MCF 10A (cell line): ENCODE results near the gene LATS1. TPM values are rescaled to one million over a fixed set of nuclear protein-coding genes. Genes with fewer than 3 reads are reported as not detected.
A peak's percentile ranks its signal among the peaks of the same experiment; 100 is the strongest.

ENCODE experiments used
- BruUV-seq: library from RNA; stranded (reverse); fragments of 400-500 nt; replicated peaks from 2 replicates; lab custom pipeline; 2021; lab: Mats Ljungman, UMichigan
- CTCF ChIA-PET: fragments of 300-600 bp; sonication (Branson Sonifier 250); formaldehyde crosslinking; extraction: SDS; loops from one replicate; lab custom pipeline; 2021; ENCODE audit warnings: antibody characterized with exemption, inconsistent platforms; lab: Yijun Ruan, JAX
- POLR2A ChIA-PET: fragments of 300-600, 350-650 bp; sonication (Branson Sonifier 250); formaldehyde crosslinking; extraction: SDS; loops from one replicate; lab custom pipeline; 2020; ENCODE audit warnings: antibody characterized with exemption, inconsistent platforms; lab: Yijun Ruan, JAX
- DNase-seq: peaks from one replicate; pipeline ENCODE4 v3.0.0-alpha.2; 2018; ENCODE audit not compliant: unreplicated experiment
- H3K27ac Mint-ChIP-seq: one replicate; pipeline ENCODE4 v1.8.0; 2022; ENCODE audit warnings: mild to moderate bottlenecking, low read depth, mixed read lengths; ENCODE audit not compliant: unreplicated experiment
- H3K27me3 Mint-ChIP-seq: one replicate; pipeline ENCODE4 v1.8.0; 2022; ENCODE audit warnings: mixed read lengths; ENCODE audit not compliant: insufficient read depth, unreplicated experiment
- H3K36me3 Mint-ChIP-seq: one replicate; pipeline ENCODE4 v1.8.0; 2022; ENCODE audit warnings: mild to moderate bottlenecking, moderate library complexity, mixed read lengths; ENCODE audit not compliant: insufficient read depth, unreplicated experiment
- H3K4me1 Mint-ChIP-seq: one replicate; pipeline ENCODE4 v1.8.0; 2022; ENCODE audit warnings: mixed read lengths; ENCODE audit not compliant: insufficient read depth, unreplicated experiment
- H3K4me3 Mint-ChIP-seq: one replicate; pipeline ENCODE4 v1.8.0; 2022; ENCODE audit warnings: mild to moderate bottlenecking, moderate library complexity, mixed read lengths; ENCODE audit not compliant: unreplicated experiment
- H3K9me3 Mint-ChIP-seq: one replicate; pipeline ENCODE4 v1.8.0; 2022; ENCODE audit warnings: mixed read lengths; ENCODE audit not compliant: unreplicated experiment
- intact Hi-C: fragments of 100-400 bp; cut with micrococcal nuclease; formaldehyde crosslinking; loops from 2 replicates; pipeline ENCODE4 v1.14.1; 2022
- total RNA-seq: library from RNA; stranded (reverse); gene quantifications from 2 replicates; pipeline ENCODE4 v1.2.3, GENCODE V29; 2022
- TF ChIP-seq, protein P1 (sequence below): fragments of 200-600 bp; IDR thresholded peaks from one replicate; pipeline ENCODE4 v1.8.0; 2022; ENCODE audit warnings: antibody characterized with exemption, mild to moderate bottlenecking; ENCODE audit not compliant: unreplicated experiment

Gene LATS1
- total RNA-seq, 1 experiment from 2014 or later = 34.3 TPM

DNA sequence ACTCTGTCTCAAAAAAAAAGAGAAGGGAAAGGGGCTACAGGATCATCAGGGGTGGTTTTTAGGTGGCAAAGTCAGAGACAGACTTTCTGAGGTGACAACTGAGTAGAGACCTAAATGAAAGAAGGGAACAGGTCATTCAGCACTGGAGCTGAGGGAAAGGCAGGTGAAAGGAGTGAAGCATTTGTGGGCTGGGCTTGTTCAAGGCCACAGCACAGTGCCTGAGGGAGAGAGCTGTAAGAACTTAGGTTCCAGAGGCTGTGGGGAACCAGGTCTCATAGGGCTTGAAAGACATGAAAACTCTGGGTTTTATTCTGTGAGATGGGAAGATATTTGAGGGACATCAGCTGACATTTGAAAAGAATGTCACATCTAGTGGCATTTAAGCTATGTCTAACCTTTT is 90.2 kb downstream of the LATS1 start:
- no TSS peak for BruUV-seq
- Mint-ChIP-seq H3K4me3 (no peak overlapping the region), H3K9me3 (no peaks in the 10 kb centered on the region), H3K27ac (no peak overlapping the region), H3K27me3 (no peaks in the 10 kb centered on the region), H3K4me1 (no peaks in the 10 kb centered on the region), H3K36me3 (peaks cover 54% of the 10 kb centered on the region)
- intact Hi-C loops = no loop called here
- CTCF ChIA-PET = interaction anchor here (0.6 kb wide), 1 partner anchor 947 kb away, joined by 3 read pairs; no protein-coding TSS in a partner anchor
- POLR2A ChIA-PET = interaction anchor here (0.6 to 1.2 kb wide), 3 partner anchors 13 to 224 kb away, joined by 3 to 4 read pairs (median 4); no protein-coding TSS in a partner anchor
- TF ChIP-seq, protein P1, sequence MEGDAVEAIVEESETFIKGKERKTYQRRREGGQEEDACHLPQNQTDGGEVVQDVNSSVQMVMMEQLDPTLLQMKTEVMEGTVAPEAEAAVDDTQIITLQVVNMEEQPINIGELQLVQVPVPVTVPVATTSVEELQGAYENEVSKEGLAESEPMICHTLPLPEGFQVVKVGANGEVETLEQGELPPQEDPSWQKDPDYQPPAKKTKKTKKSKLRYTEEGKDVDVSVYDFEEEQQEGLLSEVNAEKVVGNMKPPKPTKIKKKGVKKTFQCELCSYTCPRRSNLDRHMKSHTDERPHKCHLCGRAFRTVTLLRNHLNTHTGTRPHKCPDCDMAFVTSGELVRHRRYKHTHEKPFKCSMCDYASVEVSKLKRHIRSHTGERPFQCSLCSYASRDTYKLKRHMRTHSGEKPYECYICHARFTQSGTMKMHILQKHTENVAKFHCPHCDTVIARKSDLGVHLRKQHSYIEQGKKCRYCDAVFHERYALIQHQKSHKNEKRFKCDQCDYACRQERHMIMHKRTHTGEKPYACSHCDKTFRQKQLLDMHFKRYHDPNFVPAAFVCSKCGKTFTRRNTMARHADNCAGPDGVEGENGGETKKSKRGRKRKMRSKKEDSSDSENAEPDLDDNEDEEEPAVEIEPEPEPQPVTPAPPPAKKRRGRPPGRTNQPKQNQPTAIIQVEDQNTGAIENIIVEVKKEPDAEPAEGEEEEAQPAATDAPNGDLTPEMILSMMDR = no peak
- no peak for DNase-seq

DNA sequence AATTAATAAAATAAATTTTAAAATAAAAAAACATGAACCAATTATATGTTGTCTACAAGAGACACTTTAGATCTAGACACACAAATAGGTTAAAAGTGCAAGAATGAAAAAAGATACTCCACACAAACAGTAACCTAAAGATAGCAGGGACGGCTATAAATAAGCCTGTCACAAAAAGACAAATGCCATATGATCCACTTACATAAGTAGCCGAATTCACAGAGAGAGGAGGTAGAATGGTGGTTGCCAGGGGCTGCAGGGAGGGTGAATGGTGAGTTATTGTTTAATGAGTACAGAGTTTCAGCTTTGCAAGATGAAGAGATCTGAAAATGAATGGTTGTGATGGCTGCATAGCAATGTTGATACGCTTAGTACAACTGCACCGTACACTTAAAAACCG is 102.1 kb downstream of the LATS1 start:
- no peak for DNase-seq
- no peaks in the 10 kb centered on the region for H3K27me3 Mint-ChIP-seq
- no peaks in the 10 kb centered on the region for H3K4me1 Mint-ChIP-seq
- POLR2A ChIA-PET = no interaction called here
- TF ChIP-seq, protein P1 = no peak
- no peaks in the 10 kb centered on the region for H3K9me3 Mint-ChIP-seq
- no peak overlapping the region for H3K27ac Mint-ChIP-seq
- no peak overlapping the region for H3K4me3 Mint-ChIP-seq
- CTCF ChIA-PET = no interaction called here
- H3K36me3 Mint-ChIP-seq = peaks cover 39% of the 10 kb centered on the region
- intact Hi-C loops = no loop called here
- no TSS peak for BruUV-seq

DNA sequence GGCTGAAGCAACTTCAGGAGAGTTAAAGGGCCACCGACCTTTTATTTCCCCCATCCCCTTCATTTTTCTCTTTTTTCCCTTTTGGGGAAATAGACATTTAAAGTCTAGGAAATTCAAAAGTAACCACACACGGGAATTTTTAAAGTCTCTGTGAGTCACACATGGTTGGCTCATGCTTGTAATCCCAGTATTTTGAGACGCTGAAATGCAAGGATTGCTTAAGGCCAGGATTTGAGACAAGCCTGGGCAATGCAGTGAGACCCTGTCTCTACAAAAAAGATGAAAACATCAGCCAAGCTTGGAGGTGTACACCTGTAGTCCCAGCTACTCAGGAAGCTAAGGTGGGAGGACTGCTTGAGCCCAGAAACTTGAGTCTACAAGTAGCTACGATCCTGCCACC is 103.6 kb downstream of the LATS1 start:
- peak overlapping the region; percentile 19 for H3K27ac Mint-ChIP-seq
- H3K4me3 Mint-ChIP-seq = no peak overlapping the region
- peak; percentile 57 for DNase-seq
- ChIA-PET CTCF (no interaction called here), POLR2A (interaction anchor here (1.1 to 1.3 kb wide), 4 partner anchors 13 to 49 kb away, joined by 3 to 6 read pairs (median 5); partner anchors contain the start of gene GINM1)
- no peaks in the 10 kb centered on the region for H3K4me1 Mint-ChIP-seq
- H3K27me3 Mint-ChIP-seq = no peaks in the 10 kb centered on the region
- peaks cover 39% of the 10 kb centered on the region for H3K36me3 Mint-ChIP-seq
- BruUV-seq = no TSS peak
- intact Hi-C loops = no loop called here
- TF ChIP-seq, protein P1 = no peak
- no peaks in the 10 kb centered on the region for H3K9me3 Mint-ChIP-seq

DNA sequence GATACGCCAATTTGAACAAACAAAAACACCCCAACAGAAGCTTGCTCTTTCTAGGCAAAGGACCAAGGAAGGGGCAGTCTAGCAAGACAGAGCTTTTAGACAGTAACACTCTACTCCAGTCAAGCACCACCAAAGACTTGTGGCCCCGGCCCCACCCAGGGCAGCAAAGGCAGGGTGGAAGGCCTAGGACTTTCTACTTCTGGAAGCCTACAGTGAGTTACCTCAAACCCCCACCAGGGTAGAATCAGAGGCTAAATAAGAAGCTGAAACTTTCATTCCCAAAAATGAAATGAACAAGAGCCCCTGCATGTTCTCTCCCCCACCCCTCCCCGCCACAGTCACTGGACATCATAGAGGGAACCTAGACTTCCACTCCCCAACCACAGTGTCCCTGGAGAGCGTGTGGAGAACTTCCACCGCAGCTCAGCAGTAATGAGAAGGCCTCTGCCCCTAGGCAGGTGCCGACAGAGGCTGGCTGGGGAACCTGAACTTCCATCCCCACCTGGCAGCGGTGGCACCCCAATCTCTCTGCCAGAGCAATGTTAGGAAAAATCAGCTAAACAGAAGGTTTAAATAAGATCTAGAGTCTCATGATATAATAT is 109.4 kb downstream of the LATS1 start:
- H3K4me1 Mint-ChIP-seq = no peaks in the 10 kb centered on the region
- ChIA-PET POLR2A (no interaction called here), CTCF (interaction anchor here (0.7 kb wide), 1 partner anchor 603 kb away, joined by 3 read pairs; no protein-coding TSS in a partner anchor)
- intact Hi-C loops = no loop called here
- no peak overlapping the region for H3K27ac Mint-ChIP-seq
- H3K4me3 Mint-ChIP-seq = no peak overlapping the region
- peaks cover 13% of the 10 kb centered on the region for H3K36me3 Mint-ChIP-seq
- no peak for DNase-seq
- no peaks in the 10 kb centered on the region for H3K27me3 Mint-ChIP-seq
- BruUV-seq = no TSS peak
- TF ChIP-seq, protein P1 = no peak
- no peaks in the 10 kb centered on the region for H3K9me3 Mint-ChIP-seq

Other genes starting within 250 kb of the LATS1 start
- gene ZC3H12D, start 233.1 kb downstream of the LATS1 start, total RNA-seq = 0.29 TPM in 1 of 2 replicates, not detected in the other
- gene PPIL4, start 172.1 kb downstream of the LATS1 start, total RNA-seq = 37.2 and 47.7 TPM in 2 replicates
- gene GINM1, start 151.7 kb downstream of the LATS1 start, total RNA-seq = 27.7 and 29.6 TPM in 2 replicates
- 23.2 and 25.8 TPM in 2 replicates for gene KATNA1, start 69.4 kb downstream of the LATS1 start, total RNA-seq
- 47.8 and 50.5 TPM in 2 replicates for gene NUP43, start 28.4 kb upstream of the LATS1 start, total RNA-seq
- 117 and 121 TPM in 2 replicates for gene PCMT1, start 31.6 kb upstream of the LATS1 start, total RNA-seq
- gene LRP11, start 146.3 kb upstream of the LATS1 start, total RNA-seq = 38.1 and 46.1 TPM in 2 replicates
- 28.9 and 37.6 TPM in 2 replicates for gene RAET1E, start 180.0 kb upstream of the LATS1 start, total RNA-seq
- 8.3 and 9.9 TPM in 2 replicates for gene RAET1G, start 205.0 kb upstream of the LATS1 start, total RNA-seq
- gene ULBP2, start 223.9 kb upstream of the LATS1 start, total RNA-seq = 3.1 and 5.2 TPM in 2 replicates
- not detected in 2 replicates for gene ULBP1, start 245.8 kb upstream of the LATS1 start, total RNA-seq